HG03196 (cell line): Measurements from ENCODE around the gene TBKBP1.
"Not testable (repeated sequence)": the region's sequence is repeated elsewhere in the genome, so short reads cannot be mapped to it uniquely, and the experiment has no call there.

Experiments
- ATAC-seq: cut with Tn5 transposase; IDR thresholded peaks from one replicate; pipeline ENCODE4 v1.9.1; 2021; ENCODE audit not compliant: unreplicated experiment

Gene TBKBP1

DNA sequence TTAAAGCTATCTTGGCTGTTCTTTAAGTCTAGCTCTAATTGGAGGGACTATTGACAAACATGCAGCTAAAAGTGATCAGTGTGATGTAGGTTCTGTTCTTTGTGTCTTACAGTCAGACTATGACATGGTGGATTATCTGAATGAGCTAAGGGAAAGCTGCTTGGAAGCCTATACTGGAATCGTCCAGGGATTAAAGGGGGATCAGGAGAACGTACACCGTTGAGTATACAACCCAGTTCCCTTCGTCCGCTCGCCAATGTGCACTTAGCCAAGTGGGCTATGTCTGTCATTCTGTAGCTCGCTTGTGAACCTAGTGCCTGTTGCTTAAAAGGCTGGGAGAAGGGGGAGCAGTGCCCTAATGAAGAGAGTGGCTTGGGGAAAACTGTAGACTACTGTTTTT lies 15.8 kb upstream of the TBKBP1 start:
- no peak for ATAC-seq

DNA sequence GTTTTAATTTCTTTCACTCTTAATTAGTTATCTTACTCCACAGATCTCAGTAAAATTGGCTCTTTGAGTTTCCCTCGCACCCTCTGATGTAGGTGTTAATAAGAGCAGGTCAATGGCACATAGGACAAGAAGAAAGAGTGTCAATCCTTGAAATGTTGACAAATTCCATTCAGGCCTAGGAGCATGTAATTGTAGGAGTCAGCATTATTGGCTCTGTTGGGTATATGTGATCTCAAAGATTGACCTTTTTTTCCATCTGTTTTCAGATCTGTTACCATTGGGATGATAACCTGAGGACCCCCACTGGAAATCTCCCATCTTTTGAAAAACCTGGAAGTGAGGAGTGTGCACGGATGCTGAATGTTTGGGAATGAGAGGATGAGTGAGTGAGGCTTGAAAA lies 11.8 kb upstream of the TBKBP1 start:
- no peak for ATAC-seq

DNA sequence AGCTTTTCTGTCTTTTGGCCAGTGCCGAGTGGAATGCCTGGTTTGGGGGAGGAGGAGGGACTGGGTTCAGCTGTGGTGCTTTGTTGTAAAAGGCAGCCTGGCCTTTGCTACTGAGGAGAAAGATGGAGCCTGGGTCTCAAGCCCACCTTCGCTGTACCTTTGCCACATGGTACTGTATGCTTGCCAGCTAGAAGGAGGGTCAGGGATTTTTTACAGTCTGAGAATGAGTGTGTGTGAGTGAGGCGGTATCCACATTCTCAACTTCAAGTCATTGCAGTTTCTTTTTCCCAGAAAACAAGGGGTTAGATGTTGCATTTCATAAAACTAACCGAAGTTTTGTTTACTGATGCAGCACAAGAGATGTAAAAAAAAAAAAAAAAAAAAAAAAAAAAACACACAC lies 11.2 kb upstream of the TBKBP1 start:
- ATAC-seq: not testable (repeated sequence)

DNA sequence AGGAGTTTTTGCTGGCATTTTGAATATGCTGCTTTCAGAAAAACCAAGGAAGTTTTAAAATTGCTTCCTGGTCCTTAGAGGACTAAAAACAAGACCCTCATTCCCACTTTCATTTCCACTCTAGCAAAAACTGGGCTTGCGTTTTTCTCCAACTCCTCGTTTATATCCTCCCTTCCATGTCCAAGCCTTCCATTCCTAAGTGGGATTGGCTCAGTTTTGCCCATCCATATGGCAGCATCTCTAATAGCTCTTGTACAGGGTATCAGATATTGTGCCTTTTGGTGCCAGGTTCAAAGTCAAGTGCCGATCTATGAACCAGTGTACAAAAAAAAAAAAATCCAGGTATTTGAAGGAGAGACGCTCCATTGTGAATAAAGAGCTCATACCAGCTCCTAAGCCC lies 9.9 kb upstream of the TBKBP1 start:
- no peak for ATAC-seq

DNA sequence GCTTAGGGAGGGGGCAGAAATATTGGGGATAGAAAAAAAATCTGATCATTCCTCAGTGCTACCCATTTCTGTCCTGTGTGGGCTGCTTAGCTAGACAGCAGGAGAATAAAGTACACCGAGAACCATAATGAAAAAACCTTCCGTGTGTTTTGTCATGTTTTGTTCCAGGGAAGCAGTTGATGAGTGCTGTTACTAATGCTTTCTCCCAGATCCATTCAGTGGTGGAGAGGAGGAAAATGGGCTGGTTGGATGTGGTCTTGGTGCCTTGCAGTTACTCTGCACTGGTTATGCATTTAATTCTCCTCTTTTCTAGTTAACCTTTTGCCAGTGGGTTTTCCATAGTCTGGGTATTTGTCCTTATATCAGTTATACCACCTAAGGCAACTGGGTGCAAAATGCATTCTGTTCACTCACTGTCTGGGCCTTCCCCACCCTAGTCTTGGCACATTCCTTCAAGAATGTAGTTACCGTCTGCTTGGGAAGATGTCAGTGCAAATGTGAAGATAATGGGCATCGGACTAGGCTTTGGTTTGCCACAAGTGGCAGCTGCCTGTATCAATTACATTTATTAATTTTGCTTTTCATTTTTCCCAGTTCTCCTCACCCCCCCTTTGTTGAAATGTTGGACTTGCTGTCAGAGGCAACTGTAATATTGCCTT lies 9.3 kb upstream of the TBKBP1 start:
- no peak for ATAC-seq

DNA sequence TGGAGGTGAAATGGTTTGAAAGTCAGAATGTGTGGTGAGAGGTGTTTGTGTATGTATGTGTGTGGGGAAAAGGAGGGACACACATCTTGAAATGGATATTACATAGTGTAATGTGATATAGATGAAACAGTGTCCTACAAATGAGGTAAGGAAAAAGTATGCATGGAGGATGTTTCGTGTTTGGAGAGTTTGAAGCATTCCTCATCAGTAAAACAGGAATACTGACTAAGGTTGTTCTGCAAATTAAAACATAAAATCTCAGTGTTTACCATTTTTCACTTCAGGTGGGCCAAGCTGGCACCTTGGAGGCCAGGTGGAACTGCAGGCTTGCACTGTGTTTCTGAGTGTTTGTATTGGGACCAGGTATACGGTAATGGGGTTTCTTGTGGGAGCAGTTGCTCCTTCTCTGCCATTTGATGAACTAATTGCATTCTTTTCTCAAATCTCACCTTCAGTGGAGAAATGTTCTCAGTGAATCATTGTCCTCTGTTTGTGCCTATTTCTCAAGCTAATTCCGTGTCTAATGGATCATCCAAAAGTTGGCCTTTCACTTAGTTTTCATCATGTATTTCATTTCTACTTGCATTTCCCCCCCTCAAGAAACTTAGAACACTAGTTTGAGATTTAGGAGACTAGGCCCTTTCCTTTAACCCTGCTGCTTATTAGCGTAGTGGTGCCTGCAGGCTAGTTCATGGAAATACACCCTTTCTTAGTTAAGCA lies 8.2 kb upstream of the TBKBP1 start:
- no peak for ATAC-seq

DNA sequence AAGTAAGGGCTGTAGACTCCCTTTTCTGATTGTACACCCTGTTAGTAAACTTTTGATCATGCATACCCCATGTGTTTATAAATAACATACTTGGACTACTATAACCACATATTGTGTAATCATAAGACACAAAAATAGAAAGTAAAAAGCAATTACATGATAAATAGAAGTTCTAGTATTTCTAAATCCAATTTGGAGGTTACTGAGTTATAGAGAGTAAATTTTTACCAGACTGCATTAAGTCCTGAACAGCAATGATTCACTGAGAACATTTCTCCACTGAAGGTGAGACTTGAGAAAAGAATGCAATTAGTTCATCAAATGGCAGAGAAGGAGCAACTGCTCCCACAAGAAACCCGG lies 7.7 kb upstream of the TBKBP1 start:
- no peak for ATAC-seq

DNA sequence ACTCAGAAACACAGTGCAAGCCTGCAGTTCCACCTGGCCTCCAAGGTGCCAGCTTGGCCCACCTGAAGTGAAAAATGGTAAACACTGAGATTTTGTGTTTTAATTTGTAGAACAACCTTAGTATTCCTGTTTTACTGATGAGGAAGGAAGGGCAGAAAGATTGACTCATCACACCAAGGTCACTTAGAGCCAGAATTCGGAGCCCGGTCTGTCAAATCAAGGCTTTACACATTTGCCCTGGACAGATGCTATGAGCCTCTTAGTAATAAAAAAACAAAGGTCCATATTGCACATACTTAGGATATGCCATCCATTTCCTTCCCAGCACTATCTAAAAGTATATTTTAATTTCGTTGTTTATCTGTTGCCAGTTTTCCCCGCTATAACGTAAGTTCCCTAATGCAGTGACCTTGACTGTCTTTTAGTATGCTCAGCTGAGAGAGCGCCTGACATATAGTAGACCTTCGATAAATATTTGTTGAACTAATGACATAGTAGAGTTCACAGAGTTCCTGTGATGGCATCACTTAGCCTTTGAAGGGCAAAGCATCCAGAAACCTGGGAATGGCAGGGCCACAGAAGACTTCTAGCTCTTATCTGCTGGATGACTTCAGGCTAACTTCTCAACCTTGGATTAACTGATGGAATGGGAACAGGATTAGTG lies 7.2 kb upstream of the TBKBP1 start:
- ATAC-seq: no peak

DNA sequence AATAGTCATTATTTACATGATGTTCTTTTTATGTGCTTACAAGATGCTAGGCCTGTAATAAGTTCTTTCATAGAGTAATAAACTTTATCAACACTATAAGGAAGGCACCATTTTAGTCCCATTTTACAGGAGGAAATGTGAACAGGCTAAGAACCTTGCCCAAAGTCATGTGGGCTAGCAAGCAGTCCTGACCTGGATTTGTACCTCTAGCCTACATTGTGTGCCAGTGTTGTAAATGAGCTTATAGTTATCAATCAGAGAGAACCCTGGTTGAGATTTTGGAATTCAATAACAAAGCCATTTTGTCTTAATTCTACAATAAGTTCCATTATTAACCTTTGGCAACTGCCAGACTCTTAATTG lies 6.7 kb upstream of the TBKBP1 start:
- ATAC-seq: no peak

DNA sequence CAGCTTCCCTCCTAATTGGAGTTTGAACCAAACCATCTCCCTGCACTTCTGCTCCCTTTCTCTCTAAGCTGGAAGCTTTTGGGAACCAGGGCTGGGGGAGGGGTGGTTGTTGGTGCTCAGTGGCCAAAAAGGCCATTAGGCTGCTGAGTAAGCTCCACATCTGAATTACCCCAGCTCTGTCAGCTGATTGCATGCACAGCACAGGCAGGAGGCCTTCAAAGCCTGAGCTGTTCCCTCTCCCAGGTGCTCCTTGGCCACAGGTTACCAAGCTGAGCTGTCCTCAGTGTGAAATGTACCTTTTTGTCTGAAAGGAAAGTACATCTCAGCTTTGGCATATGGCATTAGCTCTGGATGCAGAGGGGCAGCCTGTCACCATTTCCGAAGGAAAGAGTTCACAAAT lies 6.2 kb upstream of the TBKBP1 start:
- no peak for ATAC-seq

DNA sequence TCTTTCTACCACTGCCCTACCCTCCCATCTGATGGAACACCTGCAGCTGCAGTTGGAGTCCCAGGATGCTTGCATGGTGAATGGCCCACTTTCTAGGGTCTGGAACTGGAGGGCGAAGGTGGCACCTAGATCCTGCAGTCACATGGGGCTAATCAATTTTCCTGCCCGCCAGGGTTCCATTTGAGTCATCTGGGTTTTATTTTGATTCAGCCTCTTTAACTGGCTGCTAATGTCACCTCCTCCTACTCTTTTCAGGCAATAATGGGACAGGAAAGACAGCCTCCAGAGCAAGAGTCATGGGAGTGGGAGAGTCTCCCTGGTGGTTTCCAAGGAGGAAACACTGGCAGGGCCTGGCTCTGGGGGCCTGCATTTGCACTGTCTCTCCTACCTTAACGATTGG lies 3.8 kb upstream of the TBKBP1 start:
- ATAC-seq: no peak

DNA sequence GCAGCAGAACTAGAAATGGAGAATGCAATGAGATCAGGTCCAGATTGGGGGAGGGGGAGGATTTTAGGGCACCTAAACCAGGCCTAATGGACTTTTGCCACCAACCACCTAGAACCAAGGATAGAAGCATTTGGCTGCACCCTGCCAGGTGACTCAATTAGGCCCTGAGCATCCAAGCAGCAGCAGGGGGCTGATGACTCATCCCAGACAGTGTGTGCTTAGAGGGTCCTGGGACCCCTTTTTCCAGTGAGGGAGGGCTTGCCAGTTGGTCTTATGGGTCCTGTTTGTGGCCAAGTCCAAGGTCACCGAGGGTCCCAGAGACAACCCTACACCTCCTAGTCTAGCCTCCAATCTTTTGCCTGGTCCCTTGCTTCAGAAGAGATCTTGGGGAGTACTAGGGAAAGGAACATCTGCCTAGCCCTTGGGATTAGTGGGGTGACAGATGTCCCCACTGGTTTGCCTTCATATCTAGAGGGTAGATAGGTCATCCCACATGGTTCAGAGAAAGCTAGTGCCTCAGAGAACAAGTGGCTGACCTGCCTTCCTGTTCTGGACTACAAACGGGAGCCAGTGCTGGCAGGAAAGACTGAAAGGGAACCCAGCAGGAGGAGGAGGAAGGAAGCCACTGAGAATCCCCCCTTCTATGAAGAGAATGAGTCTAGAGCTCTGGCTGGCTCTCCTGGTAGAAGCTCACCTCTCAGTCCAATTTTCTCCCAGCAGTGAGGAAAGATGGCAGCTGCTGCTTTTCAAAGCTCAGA lies 1.6 kb upstream of the TBKBP1 start:
- no peak for ATAC-seq

DNA sequence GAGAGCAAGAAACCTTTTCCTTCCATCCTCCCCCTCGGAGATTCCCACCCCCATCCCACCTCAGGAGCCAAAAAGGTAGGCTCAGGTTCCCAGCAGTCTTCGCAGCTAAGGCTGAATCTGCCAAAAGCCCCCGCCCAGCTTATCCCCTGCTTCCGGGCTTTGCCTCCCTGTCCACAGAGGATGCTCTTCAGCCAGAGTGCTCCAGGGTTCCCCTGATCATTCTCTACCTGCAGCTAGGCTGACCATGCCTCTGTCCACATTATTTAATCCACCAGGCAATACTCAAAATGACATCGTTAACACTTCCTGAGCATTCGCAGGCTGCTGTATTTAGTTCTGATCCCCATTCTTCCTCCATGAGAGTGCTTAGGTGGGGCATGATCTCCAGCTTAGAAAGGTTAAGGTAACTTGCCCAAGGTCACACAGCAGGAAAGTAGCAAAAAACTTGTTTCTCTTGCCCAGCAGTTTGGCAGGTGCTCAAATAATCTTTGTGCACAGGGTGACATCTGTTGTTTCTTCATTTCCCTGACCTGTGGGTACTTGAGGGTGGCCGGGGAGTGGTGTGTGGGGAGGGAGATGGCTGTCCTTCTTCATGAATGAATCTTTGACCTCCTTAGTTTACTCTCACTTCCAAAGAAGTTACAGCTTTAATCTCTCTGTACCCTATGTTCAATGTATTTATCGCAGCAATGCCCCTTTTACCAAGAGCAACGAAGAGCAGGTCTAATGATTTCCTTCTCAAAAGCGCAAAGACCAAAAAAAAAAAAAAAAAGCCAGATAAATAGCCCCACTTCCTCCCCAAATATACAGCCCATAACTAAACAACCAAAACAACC lies 848 bp upstream of the TBKBP1 start:
- no peak for ATAC-seq

DNA sequence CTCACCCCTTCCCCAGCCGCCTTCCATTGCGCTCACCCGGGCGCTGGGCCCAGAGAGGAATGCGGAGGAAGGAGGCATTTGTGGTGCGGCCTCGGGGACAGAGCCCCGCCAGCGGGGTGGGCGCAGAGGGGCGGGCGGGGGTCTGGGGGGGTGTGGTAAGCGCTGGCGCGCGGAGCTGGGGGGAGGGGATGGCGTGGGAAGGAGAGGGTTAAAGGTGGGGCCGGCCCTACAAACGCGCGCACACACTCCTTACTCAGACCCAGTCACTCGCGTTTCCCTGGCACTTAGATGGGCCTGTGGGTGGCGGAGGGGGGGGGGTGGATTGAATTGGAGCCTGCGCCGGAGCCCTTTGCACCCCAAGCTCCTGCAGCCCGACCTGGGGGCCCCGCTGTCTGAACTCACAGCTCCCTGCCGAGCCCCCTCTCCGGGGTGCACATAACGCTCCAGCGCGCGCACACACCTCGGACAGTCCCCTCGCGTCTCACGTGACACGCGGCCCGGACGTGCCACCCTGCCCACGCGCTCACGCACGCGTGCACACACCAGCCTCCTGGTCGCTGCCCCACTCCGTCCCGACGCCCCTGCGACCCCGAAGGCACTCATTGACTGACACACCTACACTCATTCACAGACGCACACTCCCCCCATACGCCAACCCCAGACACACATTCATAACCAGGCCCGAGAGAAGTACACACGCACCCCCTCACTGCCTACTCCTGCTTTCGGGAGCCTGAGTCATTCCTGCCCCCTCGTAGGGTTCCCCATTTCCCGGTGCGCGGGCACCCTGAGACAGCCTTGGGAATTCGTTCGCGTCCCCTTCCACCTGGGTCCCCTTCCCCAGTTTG lies 844 bp downstream of the TBKBP1 start:
- no peak for ATAC-seq

DNA sequence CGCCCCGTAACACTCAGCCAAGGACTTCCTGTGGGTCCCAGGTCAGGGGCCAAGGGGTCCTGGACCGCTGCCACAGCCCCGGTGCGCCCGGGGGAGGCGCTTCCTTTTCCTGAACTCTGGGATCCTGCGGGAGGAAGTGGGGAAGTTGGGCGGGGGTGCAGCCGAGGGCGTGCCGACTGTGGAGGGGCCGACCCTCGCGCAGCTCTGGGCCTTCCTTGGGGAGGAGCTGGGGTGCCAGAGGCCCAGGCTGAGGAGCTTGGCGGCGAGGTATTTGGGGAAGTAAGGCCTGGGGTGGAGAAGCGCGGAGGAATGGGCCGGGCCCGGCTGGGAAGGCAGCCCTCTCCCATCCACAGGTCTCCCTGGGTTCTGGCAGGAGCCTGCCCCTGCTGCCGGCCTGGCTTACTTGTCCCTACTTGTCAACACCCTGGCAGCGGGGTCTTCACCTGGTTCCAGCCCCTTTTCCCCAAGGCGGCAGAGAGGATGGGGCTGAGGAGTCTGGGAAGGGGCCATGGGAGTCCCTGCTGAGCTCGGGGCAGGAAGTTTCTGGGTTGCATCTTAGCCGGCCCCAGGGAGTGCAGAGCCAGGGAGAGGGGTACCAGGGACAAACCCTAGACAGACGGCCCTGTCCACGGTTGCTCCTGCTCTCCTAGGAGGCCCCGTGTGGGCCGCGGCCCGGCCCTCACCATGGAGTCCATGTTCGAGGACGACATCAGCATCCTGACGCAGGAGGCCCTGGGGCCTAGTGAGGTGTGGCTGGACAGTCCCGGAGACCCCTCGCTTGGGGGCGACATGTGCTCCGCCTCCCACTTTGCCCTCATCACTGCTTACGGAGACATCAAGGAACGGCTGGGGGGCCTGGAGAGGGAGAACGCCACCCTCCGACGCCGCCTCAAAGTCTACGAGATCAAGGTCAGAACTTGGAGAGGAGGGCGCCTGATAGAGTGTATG lies 1.7 kb downstream of the TBKBP1 start:
- no peak for ATAC-seq

DNA sequence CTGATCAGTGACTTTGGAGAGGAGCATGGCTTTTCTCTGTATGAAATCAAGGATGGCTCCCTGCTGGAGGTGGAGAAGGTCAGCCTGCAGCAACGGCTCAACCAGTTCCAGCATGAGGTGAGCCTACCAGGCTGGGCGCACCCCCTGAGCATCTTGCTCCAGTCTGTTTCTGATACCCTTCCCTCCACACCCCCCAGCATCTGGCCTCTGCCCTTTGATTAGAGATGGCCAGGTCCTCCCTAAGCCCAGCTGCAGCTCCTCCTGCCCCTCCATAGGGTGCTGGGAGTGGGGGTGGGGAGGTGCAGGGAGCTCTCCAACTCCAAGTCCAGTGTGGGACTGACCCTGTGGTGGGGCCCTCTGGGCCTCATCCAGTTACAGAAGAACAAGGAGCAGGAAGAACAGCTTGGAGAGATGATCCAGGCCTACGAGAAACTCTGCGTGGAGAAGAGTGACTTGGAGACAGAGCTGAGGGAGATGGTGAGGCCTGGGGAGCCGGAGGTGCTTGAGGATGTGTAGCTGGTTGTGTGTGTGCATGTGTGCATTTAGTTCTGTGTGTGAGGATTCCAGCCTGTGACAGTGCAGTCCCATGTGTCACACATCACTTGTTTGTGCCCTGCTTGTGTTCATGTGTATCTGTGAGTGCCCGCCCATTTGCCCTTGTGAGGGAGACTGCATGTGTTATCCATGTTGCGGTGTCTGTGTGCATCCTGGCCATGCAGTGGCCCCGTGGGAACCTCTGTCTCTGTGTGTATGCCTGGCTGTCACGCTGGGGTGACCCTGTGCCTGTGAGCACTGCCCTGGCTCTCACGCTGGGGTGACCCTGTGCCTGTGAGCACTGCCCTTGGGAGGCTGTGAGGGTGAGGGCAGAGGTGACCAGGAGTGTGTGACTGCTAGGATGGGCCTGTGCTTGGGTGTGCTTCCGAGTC lies 3.0 kb downstream of the TBKBP1 start:
- ATAC-seq: no peak

DNA sequence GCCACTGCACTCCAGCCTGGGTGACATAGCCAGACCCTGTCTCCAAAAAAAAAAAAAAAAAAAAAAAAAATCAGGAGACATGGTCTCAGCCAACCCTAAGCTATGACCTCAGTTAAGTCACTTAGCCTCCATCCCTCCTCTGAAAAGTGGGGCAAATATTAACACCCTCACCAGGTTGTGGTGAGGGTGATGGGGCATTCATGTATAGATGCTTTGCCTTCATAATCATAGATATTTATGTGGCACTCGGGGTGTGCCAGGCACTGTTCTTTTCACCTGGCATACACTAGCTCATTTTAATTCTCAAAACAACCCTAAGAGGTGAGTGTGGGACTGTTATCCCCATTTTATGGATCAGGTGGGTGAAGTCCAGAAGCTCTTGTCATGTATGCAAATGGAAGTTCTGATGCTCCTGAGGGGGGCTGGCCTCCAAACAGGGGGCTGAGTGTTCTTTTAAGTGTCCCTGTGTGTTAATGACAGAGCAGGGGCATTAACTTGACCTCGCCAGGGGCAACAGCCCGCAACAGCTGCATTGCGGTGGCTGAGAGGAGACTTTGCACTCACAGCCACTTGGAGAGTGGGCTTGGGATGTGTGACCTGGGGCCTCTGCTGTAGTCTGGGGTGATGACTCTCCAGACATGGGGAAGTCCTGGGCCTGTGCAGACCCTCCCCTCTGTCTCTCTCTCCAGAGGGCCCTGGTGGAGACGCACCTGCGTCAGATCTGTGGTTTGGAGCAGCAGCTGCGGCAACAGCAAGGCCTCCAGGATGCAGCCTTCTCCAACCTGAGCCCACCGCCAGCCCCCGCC lies 4.1 kb downstream of the TBKBP1 start:
- ATAC-seq: no peak
